ENCODE measurements around the gene TNFAIP8L2. TPM values are rescaled to one million over a fixed set of nuclear protein-coding genes. Genes with fewer than 3 reads are reported as not detected.

Gene TNFAIP8L2
- total and polyA plus RNA-seq, 2 of the 8 experiments (the other 6 are each of a cell fraction or from before 2014, with no cell fraction given), result not detected

DNA sequence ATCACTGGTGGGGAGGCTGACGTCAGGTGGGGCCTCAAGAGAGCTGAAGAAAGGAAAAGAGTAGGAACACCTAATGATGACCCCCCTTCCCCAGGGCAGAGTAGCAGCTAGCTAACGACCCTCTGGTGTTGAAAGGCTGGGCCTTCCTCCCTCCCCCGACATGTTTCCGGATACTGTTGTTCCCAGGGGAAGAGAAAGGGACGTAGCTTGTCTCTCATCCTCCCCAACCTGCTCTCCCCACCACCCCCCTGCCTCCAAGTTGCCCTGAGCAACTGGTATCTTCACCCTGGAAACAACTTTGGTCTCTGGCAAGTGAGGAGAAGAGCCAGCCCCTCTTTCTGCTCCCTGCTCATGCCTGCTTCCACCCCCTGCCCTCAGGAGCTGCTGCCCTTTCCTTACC is 12.5 kb upstream of the TNFAIP8L2 start:
- Histone ChIP-seq H2BK5ac (ENCODE audit: low read depth, low read length) (peak overlapping the region; percentile 47; the same call in 1 of the 2 replicates), H3K9me3 (ENCODE audit: insufficient read depth in 2 of 2, low read depth in 1 of 2, low read length in 1 of 2) (no peaks in the 10 kb centered on the region), H3K4me3 (ENCODE audit: extremely low read depth in 1 of 4, insufficient read depth in 2 of 4, low read depth in 3 of 4, low read length in 4 of 4) (peak overlapping the region in 1 of 4 experiments; percentile 85; a peak in 1 of 8 replicates), H3K56ac (replicated peaks; ENCODE audit: insufficient read length, low read depth, low read length) (no peak overlapping the region), H4K20me1 (replicated peaks in 1 of 2; ENCODE audit: control insufficient read depth in 1 of 2, insufficient read depth in 2 of 2, low read length in 2 of 2) (no peaks in the 10 kb centered on the region), H3K23me2 (ENCODE audit: low read depth, low read length) (peaks cover 16% of the 10 kb centered on the region), H3K9ac (replicated peaks in 1 of 4; ENCODE audit: extremely low read depth in 1 of 4, low read depth in 3 of 4, low read length in 3 of 4) (0 out of 7 replicates have a peak overlapping the region, but pooled peaks of 1 of the 4 experiments have one; percentile 42), H3K14ac (ENCODE audit: insufficient read length) (no peak overlapping the region), H3K36me3 (ENCODE audit: control insufficient read depth in 2 of 4, insufficient read depth in 4 of 4, low read length in 3 of 4) (peaks cover 0 to 4% (median 0%) of the 10 kb centered on the region in 4 experiments; a peak in 3 of 8 replicates), H3K23ac (ENCODE audit: insufficient read length) (no peak overlapping the region), H3K79me1 (ENCODE audit: low read depth, low read length) (peaks cover 5% of the 10 kb centered on the region; the same call in 1 of the 2 replicates), H4K91ac (replicated peaks; ENCODE audit: insufficient read length, low read length) (no peak overlapping the region), H3K4me2 (ENCODE audit: insufficient read depth in 1 of 2, low read depth in 2 of 2, low read length in 2 of 2) (peak overlapping the region; percentile 98 to 100), H4K8ac (ENCODE audit: extremely low read depth, insufficient read depth, low read length) (no peak overlapping the region), H3K4me1 (replicated peaks in 1 of 4; ENCODE audit: control insufficient read depth in 3 of 4, insufficient read depth in 4 of 4, low read length in 3 of 4) (peaks cover 15 to 31% (median 21%) of the 10 kb centered on the region in 4 experiments), H3K27me3 (replicated peaks in 1 of 4; ENCODE audit: control insufficient read depth in 3 of 4, extremely low read depth in 1 of 4, insufficient read depth in 3 of 4, low read length in 3 of 4) (peaks cover 0 to 17% (median 8%) of the 10 kb centered on the region in 4 experiments; a peak in 5 of 7 replicates), H2AFZ (ENCODE audit: low read length) (no peak overlapping the region), H2BK15ac (ENCODE audit: low read length) (0 out of 2 replicates have a peak overlapping the region, but pooled peaks have one; percentile 25), H3K27ac (ENCODE audit: low read depth, low read length) (no peak overlapping the region), H2BK20ac (ENCODE audit: low read length) (peak overlapping the region; percentile 23; the same call in 1 of the 2 replicates), H2BK12ac (ENCODE audit: low read depth, low read length) (peak overlapping the region; percentile 51; the same call in 1 of the 2 replicates), H2AK5ac (ENCODE audit: low read depth, low read length) (no peak overlapping the region), H3K79me2 (ENCODE audit: control insufficient read depth in 1 of 2, insufficient read depth in 2 of 2, low read length in 2 of 2) (no peaks in the 10 kb centered on the region), H3K4ac (replicated peaks; ENCODE audit: insufficient read length, low read depth, low read length) (no peak overlapping the region), H4K5ac (ENCODE audit: insufficient read length, low read depth, low read length) (no peak overlapping the region), H2BK120ac (replicated peaks; ENCODE audit: low read depth, low read length) (no peak overlapping the region), H3K18ac (ENCODE audit: extremely low read depth, low read length) (peak overlapping the region; percentile 17; the same call in 1 of the 2 replicates)
- WGBS, 2 experiments (ENCODE audit: extremely low coverage in 1 of 2, insufficient coverage in 1 of 2, insufficient read length in 1 of 2, insufficient replicate concordance in 2 of 2, low coverage in 1 of 2, low lambda C conversion rate in 2 of 2, missing lambda C conversion rate in 1 of 2), result 35% methylated on average over 5 of the region's 5 CpGs; no CpG with 5 or more reads in 1 of the 2 experiments
- FAIRE-seq (no peak), DNase-seq (ENCODE audit: low read depth in 1 of 2, low spot score in 2 of 2) (no peak)
- CTCF ChIA-PET (ENCODE audit: partially characterized antibody), result interaction anchor here (1.0 to 4.7 kb wide), 6 partner anchors 11 to 78 kb away, joined by 3 to 54 read pairs (median 12); partner anchors contain the start of gene TNFAIP8L2
- TF ChIP-seq, protein P1, sequence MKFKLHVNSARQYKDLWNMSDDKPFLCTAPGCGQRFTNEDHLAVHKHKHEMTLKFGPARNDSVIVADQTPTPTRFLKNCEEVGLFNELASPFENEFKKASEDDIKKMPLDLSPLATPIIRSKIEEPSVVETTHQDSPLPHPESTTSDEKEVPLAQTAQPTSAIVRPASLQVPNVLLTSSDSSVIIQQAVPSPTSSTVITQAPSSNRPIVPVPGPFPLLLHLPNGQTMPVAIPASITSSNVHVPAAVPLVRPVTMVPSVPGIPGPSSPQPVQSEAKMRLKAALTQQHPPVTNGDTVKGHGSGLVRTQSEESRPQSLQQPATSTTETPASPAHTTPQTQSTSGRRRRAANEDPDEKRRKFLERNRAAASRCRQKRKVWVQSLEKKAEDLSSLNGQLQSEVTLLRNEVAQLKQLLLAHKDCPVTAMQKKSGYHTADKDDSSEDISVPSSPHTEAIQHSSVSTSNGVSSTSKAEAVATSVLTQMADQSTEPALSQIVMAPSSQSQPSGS (IDR thresholded peaks at IDR 0.05; ENCODE audit: low read length), result no peak
- TF ChIP-seq CHD1 (IDR thresholded peaks at IDR 0.05; ENCODE audit: low read depth, low read length) (no peak), TAF1 (IDR thresholded peaks at IDR 0.05; ENCODE audit: low read depth, low read length) (no peak), EP300 (IDR thresholded peaks at IDR 0.05; ENCODE audit: borderline replicate concordance in 1 of 2, low read depth in 2 of 2, low read length in 2 of 2) (no peak), USF2 (IDR thresholded peaks at IDR 0.05; ENCODE audit: low read length) (no peak)
- POLR2A ChIA-PET (ENCODE audit: partially characterized antibody), result interaction anchor here (0.8 to 10.7 kb wide), 6 partner anchors 12 to 184 kb away, joined by 3 to 124 read pairs (median 6); partner anchors contain the start of genes LYSMD1, MLLT11, SCNM1 and TNFAIP8L2

All from H1 (cell line).